NCI-H1105 treated with DMSO at 0.1 percent for 48 hours (cell line): ENCODE results near the gene IL18.
A peak's percentile ranks its signal among the peaks of the same experiment; 100 is the strongest.
"Not testable (repeated sequence)": the region's sequence is repeated elsewhere in the genome, so short reads cannot be mapped to it uniquely, and the experiment has no call there.

Source experiments
- DNase-seq: peaks from one replicate; lab custom pipeline; 2025; lab: John Stamatoyannopoulos, UW

Gene IL18

DNA sequence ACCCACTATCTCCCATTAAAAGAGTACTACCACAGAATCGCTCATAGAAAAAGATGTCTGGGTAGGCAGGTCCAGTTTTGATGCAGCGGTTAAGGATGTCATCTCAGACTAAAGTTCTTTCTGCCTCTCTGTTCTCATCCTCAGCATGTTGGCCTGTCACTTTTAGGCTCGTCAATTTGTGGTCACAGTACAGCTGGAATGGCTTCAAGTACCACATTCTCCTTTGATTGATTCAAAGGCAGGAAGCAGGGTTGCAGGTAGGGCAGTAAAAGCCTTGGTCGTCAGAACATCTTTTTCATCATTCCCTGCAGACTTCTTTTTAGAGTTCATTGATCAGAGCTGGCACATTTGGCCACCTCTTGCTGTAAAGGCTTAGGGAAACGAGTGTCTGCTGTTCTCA is 48.5 kb downstream of the IL18 start:
- DNase-seq = no peak

DNA sequence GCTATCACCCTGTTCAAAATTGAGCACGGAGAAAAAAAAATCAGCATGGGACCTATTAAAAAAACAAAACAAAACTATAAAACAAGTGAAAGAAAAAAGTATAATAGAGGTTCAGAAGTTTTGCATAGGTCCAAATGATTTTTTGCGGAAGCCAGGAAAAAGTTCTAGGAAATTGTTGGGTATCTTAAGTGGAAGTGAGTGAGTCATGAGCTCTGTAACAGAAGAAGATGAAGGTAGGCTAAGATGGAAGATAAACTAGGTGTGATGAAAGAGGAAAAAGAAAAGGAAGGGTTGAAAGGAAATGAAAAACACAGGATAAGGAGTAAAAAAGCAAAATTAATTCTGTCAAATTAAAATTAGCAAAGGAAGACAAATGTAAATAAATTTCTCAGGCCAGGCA is 49.4 kb downstream of the IL18 start:
- DNase-seq = no peak

DNA sequence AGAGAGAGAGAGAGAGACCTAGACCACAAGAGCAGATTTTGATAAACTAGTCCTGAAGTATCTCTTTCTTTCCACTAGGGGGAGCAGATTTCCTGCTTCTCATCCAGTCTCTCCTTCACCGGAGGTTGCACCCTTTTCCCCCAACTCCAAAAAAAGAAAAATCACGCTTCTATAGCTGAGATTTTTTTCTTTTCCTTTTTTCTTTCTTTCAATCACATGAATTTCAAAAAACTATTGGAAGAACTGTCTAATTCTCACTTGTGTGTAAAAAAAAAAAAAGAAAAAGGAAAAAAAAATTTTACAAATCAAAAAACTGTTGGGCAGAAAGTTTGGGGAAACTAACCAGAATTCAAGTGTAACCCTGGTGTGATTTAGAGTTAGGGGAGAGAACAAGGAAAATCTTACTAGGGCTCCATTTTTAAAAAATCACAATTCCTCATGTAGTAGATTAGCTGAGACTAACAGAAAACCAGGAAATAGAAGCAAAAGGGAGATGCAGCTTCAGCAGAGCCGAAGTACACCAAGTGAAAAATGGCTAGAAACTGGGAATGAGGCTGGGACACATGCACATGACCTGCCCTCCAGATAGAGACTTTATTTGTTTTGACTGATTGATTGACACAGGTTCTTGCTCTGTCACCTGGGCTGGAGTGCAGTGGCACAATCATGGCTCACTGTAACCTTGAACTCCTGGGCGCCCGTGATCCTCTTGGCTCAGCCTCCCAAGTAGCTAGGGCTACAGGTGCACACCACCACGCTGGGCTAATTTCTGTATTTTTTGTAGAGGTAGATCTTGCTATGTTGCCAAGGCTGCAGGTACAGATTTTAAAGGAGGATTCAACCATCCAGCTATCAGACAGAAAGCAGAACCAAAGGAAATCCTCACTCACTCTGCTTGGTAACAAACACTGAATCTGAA is 50.1 kb downstream of the IL18 start:
- peak; percentile 77 for DNase-seq

DNA sequence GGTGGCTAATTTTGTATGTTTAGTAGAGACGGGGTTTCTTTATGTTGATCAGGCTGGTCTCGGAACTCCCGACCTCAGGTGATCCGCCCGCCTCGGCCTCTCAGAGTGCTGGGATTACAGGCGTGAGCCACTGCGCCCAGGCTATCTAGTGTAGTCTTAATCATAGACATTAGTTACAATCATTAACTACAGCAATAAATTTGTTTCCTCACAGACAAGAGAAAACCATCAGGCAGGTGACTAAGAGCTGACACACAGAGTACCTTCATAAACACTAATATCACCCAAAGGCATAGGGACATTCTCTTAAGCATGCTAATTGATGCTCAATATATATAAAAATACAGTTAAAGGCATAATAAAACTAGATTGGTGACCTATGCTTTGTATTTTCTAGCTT is 57.8 kb downstream of the IL18 start:
- no peak for DNase-seq

DNA sequence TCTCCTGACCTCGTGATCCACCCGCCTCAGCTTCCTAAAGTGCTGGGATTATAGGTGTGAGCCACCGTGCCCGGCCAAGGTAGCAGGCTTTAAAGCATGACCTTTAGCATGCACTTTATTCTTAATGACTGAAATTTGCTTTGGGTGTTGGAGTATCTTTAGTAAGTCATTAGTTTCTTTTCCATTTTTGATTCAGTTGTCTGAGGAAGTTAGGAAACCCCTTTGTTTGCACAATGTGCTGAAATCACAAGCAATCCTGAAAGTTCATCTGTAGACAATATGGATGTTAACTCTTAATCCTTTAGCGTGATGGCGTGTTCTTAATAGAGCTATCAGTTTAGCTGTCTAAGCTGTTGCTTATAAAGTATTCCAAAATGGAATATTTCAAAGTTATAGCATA is 60.4 kb downstream of the IL18 start:
- no peak for DNase-seq

DNA sequence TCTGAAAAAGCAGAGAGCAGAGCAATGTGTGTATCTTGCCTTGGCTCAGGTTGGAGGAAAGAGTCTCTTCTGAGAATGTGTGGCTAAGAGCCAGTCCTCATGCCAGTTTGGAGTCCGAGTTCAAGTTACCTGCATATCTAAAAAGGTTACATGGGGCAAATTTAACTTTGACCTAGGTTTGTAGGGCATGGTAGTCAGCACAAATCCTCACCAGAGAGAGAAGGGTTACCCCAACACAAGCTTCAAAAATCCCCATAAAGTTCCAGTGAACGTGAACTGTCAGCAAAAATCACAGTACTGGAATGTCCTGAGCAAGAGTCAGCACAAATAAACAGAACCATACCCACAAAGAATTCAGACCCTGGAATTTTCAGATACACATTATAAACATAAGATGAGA is 63.4 kb downstream of the IL18 start:
- no peak for DNase-seq

DNA sequence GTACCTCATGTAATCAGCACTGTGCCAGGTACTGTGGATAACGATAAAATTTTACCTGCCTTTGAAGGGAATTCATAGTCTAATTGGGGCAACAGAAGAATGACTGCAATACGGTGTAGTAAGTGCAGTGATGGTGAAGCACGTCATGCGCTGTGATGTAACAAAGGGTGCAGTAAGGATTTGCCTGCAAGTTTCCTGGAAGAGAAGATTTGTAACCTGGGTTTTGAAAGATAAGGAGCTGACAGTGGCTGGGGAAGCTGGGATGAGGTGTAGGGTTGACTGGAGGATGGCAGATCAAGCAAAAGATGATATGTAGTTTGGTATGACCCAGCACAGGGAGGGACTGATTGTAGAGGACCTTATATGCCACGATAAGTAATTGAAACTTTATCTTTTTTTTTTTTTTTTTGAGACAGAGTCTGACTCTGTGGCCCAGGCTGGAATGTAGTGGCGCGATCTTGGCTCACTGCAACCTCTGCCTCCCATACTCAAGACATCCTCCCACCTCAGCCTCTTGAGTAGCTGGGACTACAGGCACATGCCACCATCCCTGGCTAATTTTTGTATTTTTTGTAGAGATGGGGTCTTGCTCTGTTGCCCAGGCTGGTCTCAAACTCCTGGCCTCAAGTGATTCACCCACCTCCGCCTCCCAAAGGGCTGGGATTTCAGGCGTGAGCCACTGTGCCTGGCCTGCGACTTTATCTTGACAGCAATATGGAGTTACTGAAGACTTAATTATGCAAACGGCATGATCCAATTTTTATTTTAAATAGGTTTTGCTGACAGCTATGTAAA is 66.0 kb downstream of the IL18 start:
- no peak for DNase-seq

DNA sequence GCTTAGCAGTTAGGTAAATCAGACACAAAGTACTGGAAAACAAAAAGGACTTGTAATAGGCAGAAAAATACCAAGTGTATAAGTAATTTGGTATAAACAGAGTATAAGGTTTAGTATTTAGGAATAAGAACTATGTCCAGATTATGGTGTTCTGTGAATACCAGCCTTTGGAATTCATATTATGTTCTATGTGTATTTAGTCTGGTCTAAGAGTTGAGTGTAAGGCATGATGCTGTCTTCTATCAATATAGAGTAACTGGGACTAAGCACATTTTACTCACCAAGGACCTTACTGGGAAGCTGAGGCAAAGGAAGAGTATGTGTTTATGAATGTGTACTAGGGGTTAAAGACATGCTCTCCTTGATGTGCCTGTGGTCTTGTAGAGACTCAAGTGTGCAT is 67.7 kb downstream of the IL18 start:
- DNase-seq = no peak

DNA sequence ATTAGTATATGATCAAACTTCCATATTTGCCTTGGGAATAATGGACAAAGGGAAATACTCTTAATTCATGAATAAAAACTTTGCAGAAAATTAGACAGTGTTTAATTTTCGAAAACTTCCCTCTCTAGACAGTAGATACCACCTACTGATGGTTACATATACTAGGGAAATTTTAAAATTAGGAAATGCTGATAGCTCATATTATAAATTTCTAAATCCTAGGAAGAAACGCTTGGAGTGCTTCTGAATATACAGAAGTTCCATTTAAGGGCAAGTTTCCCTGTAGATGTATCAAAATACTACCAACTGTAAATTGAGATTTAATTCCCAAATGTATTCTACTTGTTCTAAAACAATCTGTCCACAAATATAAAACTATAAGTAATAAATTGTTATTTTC is 68.6 kb downstream of the IL18 start:
- not testable (repeated sequence) for DNase-seq
